Stomach (tissue), 9 donors: Measurements from ENCODE around the gene HDAC9. TPM values are rescaled to one million over a fixed set of nuclear protein-coding genes. Genes with fewer than 3 reads are reported as not detected.

Experiments
- DNase-seq, 2 donors: peaks; one replicate each; pipeline versions ENCODE4 v3.0.0 to v3.0.0-alpha.2; 2013 to 2019
- H3K27ac ChIP-seq, 5 donors: fragments of 200-600 bp in 4 of 5; sonication (generic) in 4 of 5; one replicate each; pipeline ENCODE4 v1.5.1; 2013 to 2019; ENCODE audit warnings: mild to moderate bottlenecking in 1 of 5, moderate library complexity in 1 of 5
- H3K27me3 ChIP-seq, 3 donors: fragments of 200-600 bp; sonication (generic); one replicate each; pipeline ENCODE4 v1.5.1; 2017 to 2019; ENCODE audit warnings: mixed run types in 1 of 3
- H3K36me3 ChIP-seq, 4 donors: fragments of 200-600 bp; sonication (generic); 1 replicate in 3 of 4; 2 replicates in 1 of 4; pipeline ENCODE4 v1.5.1; 2016 to 2019
- H3K4me1 ChIP-seq, 4 donors: fragments of 200-600 bp; sonication (generic); one replicate each; pipeline ENCODE4 v1.5.1; 2016 to 2019
- H3K4me3 ChIP-seq, 4 donors: fragments of 200-600 bp; sonication (generic) in 3 of 4; one replicate each; pipeline ENCODE4 v1.5.1; 2016 to 2019; ENCODE audit warnings: mild to moderate bottlenecking in 1 of 4
- H3K9me3 ChIP-seq, 4 donors: fragments of 200-600 bp; sonication (generic); one replicate each; pipeline ENCODE4 v1.5.1; 2016 to 2019
- CTCF ChIP-seq, 7 experiments: fragments of 450-650 bp in 4 of 7; fragments of 200-600 bp in 3 of 7; sonication (generic) in 3 of 7; IDR thresholded peaks; one replicate each; pipeline ENCODE4 v1.5.1; 2016 to 2019; ENCODE audit warnings: antibody characterized with exemption in 7 of 7, control low read depth in 2 of 7, mild to moderate bottlenecking in 1 of 7
- EP300 ChIP-seq: sonication (generic); formaldehyde crosslinking; IDR thresholded peaks from one replicate; pipeline ENCODE4 v1.6.1; 2017; ENCODE audit warnings: antibody characterized with exemption
- POLR2A ChIP-seq, 4 donors: fragments of 450-650 bp; IDR thresholded peaks; one replicate each; pipeline ENCODE4 v1.6.1; 2016; ENCODE audit warnings: antibody characterized with exemption in 4 of 4, control low read depth in 2 of 4, mild to moderate bottlenecking in 1 of 4, moderate library complexity in 1 of 4
- POLR2AphosphoS5 ChIP-seq, 3 donors: sonication (generic); formaldehyde crosslinking; IDR thresholded peaks; one replicate each; pipeline ENCODE4 v1.6.1; 2016; ENCODE audit warnings: antibody characterized with exemption in 3 of 3
- WGBS, 5 donors: extraction: QIAGEN DNeasy Blood & Tissue Kit in 3 of 5; methylation state at CpG; one replicate each; pipeline versions ENCODE4 v1.1.5 to v1.1.7; 2013 to 2018; 5-methylcytosine and 5-hydroxymethylcytosine counted together
- intact Hi-C: fragments of 100-400 bp; cut with DNase I; formaldehyde crosslinking; loops from one replicate; pipeline ENCODE4 v1.15.1; 2023; ENCODE audit warnings: low total_unique reads
- polyA plus RNA-seq, 3 donors: library from polyadenylated mRNA; stranded (reverse); fragments of 200-250 nt; gene quantifications; one replicate each; pipeline ENCODE4 v1.2.3, GENCODE V29; 2013
- total RNA-seq, 5 donors: library from RNA; depleted of rRNA; stranded (reverse); fragments of >200 nt; gene quantifications; one replicate each; pipeline versions ENCODE4 v1.1.0 to v1.2.3, GENCODE V29; 2014 to 2016
- donor health status: healthy with polysubstance abuse.
- donor health status: Bipolar disorder and iron deficiency.
- donor health status: healthy.

The HDAC9 gene
- total and polyA plus RNA-seq, 8 donors = 1.4 to 60.0 (median 9.8) TPM

- peaks cover 0 to 4% (median 0%) of the 10 kb centered on the region in 4 donors for H3K9me3 ChIP-seq
- TF ChIP-seq POLR2AphosphoS5 (IDR thresholded peaks at IDR 0.05) (no peak), POLR2A (IDR thresholded peaks at IDR 0.05) (no peak)
- DNase-seq = no peak
- H3K4me1 ChIP-seq = no peaks in the 10 kb centered on the region
- 48 to 65% (median 57%) methylated on average over 7 of the region's 7 CpGs for WGBS, 5 donors
- no peaks in the 10 kb centered on the region for H3K36me3 ChIP-seq
- no peak overlapping the region for H3K4me3 ChIP-seq
- intact Hi-C loops = no loop called here
- H3K27ac ChIP-seq = no peak overlapping the region
- H3K27me3 ChIP-seq = no peaks in the 10 kb centered on the region
Measured at GRCh38 chr7:19011212-19011611, 515.7 kb downstream of the HDAC9 start.

GRCh38 chr7:19015098-19015497, 519.5 kb downstream of the HDAC9 start:
- Histone ChIP-seq H3K27me3 (no peaks in the 10 kb centered on the region), H3K4me3 (no peak overlapping the region), H3K4me1 (no peaks in the 10 kb centered on the region), H3K9me3 (peaks cover 0 to 10% (median 4%) of the 10 kb centered on the region in 4 donors), H3K36me3 (no peaks in the 10 kb centered on the region), H3K27ac (no peak overlapping the region)
- WGBS, 5 donors = 85 to 94% (median 91%) methylated on average over 3 of the region's 3 CpGs
- intact Hi-C loops = no loop called here
- DNase-seq = no peak
- TF ChIP-seq POLR2AphosphoS5 (IDR thresholded peaks at IDR 0.05) (no peak), CTCF (IDR thresholded peaks at IDR 0.05) (no peak), POLR2A (IDR thresholded peaks at IDR 0.05) (no peak), EP300 (no peak)

GRCh38 chr7:19016140-19016539, 520.6 kb downstream of the HDAC9 start:
- WGBS, 5 donors = 74 to 85% (median 83%) methylated on average over 1 of the region's 1 CpG
- intact Hi-C loops = no loop called here
- no peaks in the 10 kb centered on the region for H3K27me3 ChIP-seq
- no peak overlapping the region for H3K27ac ChIP-seq
- TF ChIP-seq CTCF (IDR thresholded peaks at IDR 0.05) (no peak), POLR2A (IDR thresholded peaks at IDR 0.05) (no peak), POLR2AphosphoS5 (IDR thresholded peaks at IDR 0.05) (no peak), EP300 (no peak)
- H3K9me3 ChIP-seq = peaks cover 0 to 10% (median 4%) of the 10 kb centered on the region in 4 donors
- no peaks in the 10 kb centered on the region for H3K36me3 ChIP-seq
- H3K4me3 ChIP-seq = no peak overlapping the region
- no peaks in the 10 kb centered on the region for H3K4me1 ChIP-seq
- no peak for DNase-seq

GRCh38 chr7:19017374-19017773, 521.8 kb downstream of the HDAC9 start:
- peaks cover 0 to 10% (median 4%) of the 10 kb centered on the region in 4 donors for H3K9me3 ChIP-seq
- no peaks in the 10 kb centered on the region for H3K27me3 ChIP-seq
- no peak for DNase-seq
- H3K36me3 ChIP-seq = no peaks in the 10 kb centered on the region
- H3K27ac ChIP-seq = no peak overlapping the region
- 67 to 88% (median 74%) methylated on average over 1 of the region's 1 CpG for WGBS, 5 donors
- no peak overlapping the region for H3K4me3 ChIP-seq
- no peaks in the 10 kb centered on the region for H3K4me1 ChIP-seq
- TF ChIP-seq POLR2A (IDR thresholded peaks at IDR 0.05) (no peak), POLR2AphosphoS5 (IDR thresholded peaks at IDR 0.05) (no peak), EP300 (no peak), CTCF (IDR thresholded peaks at IDR 0.05) (no peak)
- intact Hi-C loops = no loop called here

GRCh38 chr7:19020062-19020461, 524.5 kb downstream of the HDAC9 start:
- TF ChIP-seq CTCF (IDR thresholded peaks at IDR 0.05) (no peak), EP300 (no peak), POLR2A (IDR thresholded peaks at IDR 0.05) (no peak), POLR2AphosphoS5 (IDR thresholded peaks at IDR 0.05) (no peak)
- no peak for DNase-seq
- Histone ChIP-seq H3K4me3 (no peak overlapping the region), H3K27ac (no peak overlapping the region), H3K4me1 (no peaks in the 10 kb centered on the region), H3K9me3 (peaks cover 0 to 10% (median 4%) of the 10 kb centered on the region in 4 donors), H3K27me3 (no peaks in the 10 kb centered on the region), H3K36me3 (no peaks in the 10 kb centered on the region)
- WGBS, 5 donors = 72 to 80% (median 77%) methylated on average over 2 of the region's 2 CpGs
- intact Hi-C loops = no loop called here
